ENCODE data around the gene SERPINE2. TPM values are rescaled to one million over a fixed set of nuclear protein-coding genes. Genes with fewer than 3 reads are reported as not detected.
A peak's percentile ranks its signal among the peaks of the same experiment; 100 is the strongest.

Gene SERPINE2
- total and polyA plus RNA-seq, 10 donors: 20.9 to 105 (median 33.2) TPM

DNA sequence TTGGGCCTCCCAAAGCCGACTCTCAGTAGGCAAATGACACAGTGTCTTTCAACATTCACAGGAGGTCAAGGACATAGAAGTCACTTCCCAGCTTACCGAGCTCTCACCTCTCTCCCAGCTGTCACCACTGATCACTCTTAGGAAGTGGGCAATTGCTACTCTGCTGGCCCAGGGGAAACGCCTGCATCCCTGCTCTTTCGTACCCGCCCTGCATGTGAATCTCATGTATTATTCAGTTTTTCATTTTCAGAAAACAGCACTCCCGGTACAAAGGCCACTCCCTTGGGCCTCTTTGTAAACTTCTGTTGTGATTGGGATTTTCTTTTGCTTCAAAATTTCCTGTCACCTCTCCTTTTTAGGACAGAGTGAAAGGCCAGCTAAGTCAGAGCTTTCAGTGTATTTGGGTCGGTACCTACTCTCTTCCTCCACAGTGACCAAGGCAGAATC is 66.4 kb downstream of the SERPINE2 start:
- no peak for DNase-seq
- no peaks in the 10 kb centered on the region for H3K9me3 ChIP-seq
- peaks cover 0 to 6% (median 3%) of the 10 kb centered on the region in 6 donors for H3K4me1 ChIP-seq
- H3K36me3 ChIP-seq: peaks cover 0 to 15% (median 8%) of the 10 kb centered on the region in 6 donors
- H3K4me3 ChIP-seq: no peak overlapping the region
- TF ChIP-seq CTCF (IDR thresholded peaks at IDR 0.05 in 8 of 11, conservative IDR thresholded peaks at IDR 0.05 in 3 of 11) (no peak), POLR2AphosphoS5 (IDR thresholded peaks at IDR 0.05) (no peak), POLR2A (IDR thresholded peaks at IDR 0.05) (no peak)
- WGBS, 5 donors: 66 to 86% (median 70%) methylated on average over 7 of the region's 7 CpGs
- no peak overlapping the region for H3K27ac ChIP-seq
- no peaks in the 10 kb centered on the region for H3K27me3 ChIP-seq (replicated peaks in 1 of 7)
- intact Hi-C loops (cut with DNase I; ENCODE audit: low total_unique reads): no loop called here

- Histone ChIP-seq H3K9me3 (no peaks in the 10 kb centered on the region), H3K36me3 (peaks cover 0 to 25% (median 17%) of the 10 kb centered on the region in 6 donors), H3K27me3 (replicated peaks in 1 of 7) (no peaks in the 10 kb centered on the region), H3K4me1 (peaks cover 0 to 6% (median 3%) of the 10 kb centered on the region in 6 donors), H3K27ac (no peak overlapping the region), H3K4me3 (no peak overlapping the region)
- DNase-seq: no peak
- intact Hi-C loops (cut with DNase I; ENCODE audit: low total_unique reads): no loop called here
- WGBS, 5 donors: 85 to 94% (median 89%) methylated on average over 5 of the region's 5 CpGs
- no peak for TF ChIP-seq POLR2AphosphoS5 (IDR thresholded peaks at IDR 0.05)
- TF ChIP-seq POLR2A (IDR thresholded peaks at IDR 0.05): no peak
- TF ChIP-seq CTCF (IDR thresholded peaks at IDR 0.05 in 8 of 11, conservative IDR thresholded peaks at IDR 0.05 in 3 of 11): no peak
Measured at GRCh38 chr2:223971731-223972130, 67.4 kb downstream of the SERPINE2 start.

GRCh38 chr2:223970343-223971128 is 68.5 kb downstream of the SERPINE2 start:
- Histone ChIP-seq H3K4me3 (no peak overlapping the region), H3K27me3 (replicated peaks in 1 of 7) (no peaks in the 10 kb centered on the region), H3K9me3 (no peaks in the 10 kb centered on the region), H3K27ac (no peak overlapping the region), H3K36me3 (peaks cover 0 to 37% (median 29%) of the 10 kb centered on the region in 6 donors), H3K4me1 (peaks cover 0 to 6% (median 3%) of the 10 kb centered on the region in 6 donors)
- intact Hi-C loops (cut with DNase I; ENCODE audit: low total_unique reads): no loop called here
- 65 to 74% (median 70%) methylated on average over 8 of the region's 8 CpGs for WGBS, 5 donors
- no peak for DNase-seq
- TF ChIP-seq CTCF (IDR thresholded peaks at IDR 0.05 in 8 of 11, conservative IDR thresholded peaks at IDR 0.05 in 3 of 11) (peak; percentile 72 to 87 (median 83)), POLR2A (IDR thresholded peaks at IDR 0.05) (no peak)

DNA sequence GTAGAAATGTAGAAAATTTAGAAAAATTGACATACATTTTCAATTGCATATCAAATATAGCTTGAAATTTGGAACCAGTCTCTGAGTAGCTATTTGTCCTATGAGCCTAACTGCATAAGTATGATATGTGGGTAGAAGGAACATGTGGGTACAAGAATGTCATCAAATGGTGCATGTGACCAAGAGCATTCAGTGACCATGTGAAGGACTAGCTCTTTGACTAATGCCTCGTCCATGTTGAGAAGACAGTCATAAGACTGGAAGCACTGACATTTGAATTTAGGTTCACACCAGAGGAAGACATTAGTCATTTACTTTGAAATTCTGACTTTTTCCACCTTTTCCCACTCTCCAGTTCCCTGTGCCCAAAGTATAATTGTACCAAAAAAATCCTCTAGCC is 69.2 kb downstream of the SERPINE2 start:
- H3K27ac ChIP-seq: no peak overlapping the region
- intact Hi-C loops (cut with DNase I; ENCODE audit: low total_unique reads): no loop called here
- H3K4me3 ChIP-seq: no peak overlapping the region
- no peak for DNase-seq
- no peaks in the 10 kb centered on the region for H3K27me3 ChIP-seq (replicated peaks in 1 of 7)
- TF ChIP-seq POLR2A (IDR thresholded peaks at IDR 0.05) (no peak), CTCF (IDR thresholded peaks at IDR 0.05 in 8 of 11, conservative IDR thresholded peaks at IDR 0.05 in 3 of 11) (no peak), POLR2AphosphoS5 (IDR thresholded peaks at IDR 0.05) (no peak)
- H3K4me1 ChIP-seq: peaks cover 0 to 11% (median 3%) of the 10 kb centered on the region in 6 donors
- 83 to 97% (median 92%) methylated on average over 1 of the region's 1 CpG for WGBS, 5 donors
- H3K9me3 ChIP-seq: no peaks in the 10 kb centered on the region
- peaks cover 0 to 44% (median 35%) of the 10 kb centered on the region in 6 donors for H3K36me3 ChIP-seq
